Neuronal stem cell (in vitro differentiated cells): ENCODE data around the gene TRAF1.

ENCODE experiments used
- DNase-seq: peaks from one replicate; pipeline ENCODE4 v3.0.0-alpha.2; 2013; ENCODE audit warnings: low spot score
- H2AFZ ChIP-seq: one replicate; pipeline ENCODE4 v1.6.1; 2013; ENCODE audit warnings: mild to moderate bottlenecking, low read length, inconsistent platforms
- H2AK5ac ChIP-seq: 2 replicates; pipeline ENCODE4 v1.6.1; 2013; ENCODE audit warnings: low read depth, mild to moderate bottlenecking, inconsistent platforms, low read length, moderate library complexity, mixed read lengths
- H2BK120ac ChIP-seq: 2 replicates; pipeline ENCODE4 v1.6.1; 2013; ENCODE audit warnings: low read depth, mild to moderate bottlenecking, inconsistent platforms, low read length, moderate library complexity, mixed read lengths
- H2BK12ac ChIP-seq: one replicate; pipeline ENCODE4 v1.6.1; 2013; ENCODE audit warnings: low read length, inconsistent platforms
- H2BK15ac ChIP-seq: 2 replicates; pipeline ENCODE4 v1.6.1; 2013; ENCODE audit warnings: mild to moderate bottlenecking, low read length, inconsistent platforms, mixed read lengths
- H2BK5ac ChIP-seq: one replicate; pipeline ENCODE4 v1.6.1; 2013; ENCODE audit warnings: inconsistent platforms, mild to moderate bottlenecking, low read length, moderate library complexity
- H3K14ac ChIP-seq: one replicate; pipeline ENCODE4 v1.6.1; 2013; ENCODE audit warnings: low read length, inconsistent platforms
- H3K18ac ChIP-seq: 2 replicates; pipeline ENCODE4 v1.6.1; 2013; ENCODE audit warnings: low read length, inconsistent platforms
- H3K23ac ChIP-seq: 2 replicates; pipeline ENCODE4 v1.6.1; 2013; ENCODE audit warnings: low read depth, mild to moderate bottlenecking, mixed read lengths, low read length, inconsistent platforms; ENCODE audit not compliant: poor library complexity
- H3K27ac ChIP-seq: replicated peaks from 3 replicates; pipeline ENCODE4 v1.5.1; 2013; ENCODE audit warnings: low read length, inconsistent platforms
- H3K27me3 ChIP-seq, 3 experiments: 2 replicates each; pipeline ENCODE4 v1.6.1; 2013; ENCODE audit warnings: low read length in 3 of 3, mild to moderate bottlenecking in 2 of 3, inconsistent platforms in 1 of 3, low read depth in 1 of 3, mixed read lengths in 1 of 3, moderate library complexity in 1 of 3; ENCODE audit not compliant: control insufficient read depth in 3 of 3, insufficient read depth in 3 of 3
- H3K36me3 ChIP-seq, 2 donors: replicated peaks in 1 of 2; 2 replicates each; pipeline ENCODE4 v1.6.1; 2013; ENCODE audit warnings: low read length in 2 of 2; ENCODE audit not compliant: control insufficient read depth in 2 of 2, insufficient read depth in 2 of 2
- H3K4ac ChIP-seq: 2 replicates; pipeline ENCODE4 v1.6.1; 2013; ENCODE audit warnings: inconsistent platforms, mild to moderate bottlenecking, low read length, moderate library complexity
- H3K4me1 ChIP-seq, 2 donors: 1 replicate in 1 of 2; 2 replicates in 1 of 2; pipeline ENCODE4 v1.6.1; 2013; ENCODE audit warnings: low read length in 2 of 2, low read depth in 1 of 2; ENCODE audit not compliant: control insufficient read depth in 2 of 2, insufficient read depth in 1 of 2
- H3K4me2 ChIP-seq: one replicate; pipeline ENCODE4 v1.6.1; 2013; ENCODE audit warnings: mild to moderate bottlenecking, low read length, inconsistent platforms; ENCODE audit not compliant: insufficient read depth, poor library complexity, severe bottlenecking
- H3K4me3 ChIP-seq, 2 donors: 2 replicates each; pipeline ENCODE4 v1.5.1; 2013; ENCODE audit warnings: low read length in 2 of 2, mild to moderate bottlenecking in 2 of 2, inconsistent platforms in 1 of 2, moderate library complexity in 1 of 2
- H3K79me1 ChIP-seq: one replicate; pipeline ENCODE4 v1.6.1; 2013; ENCODE audit warnings: low read depth, mild to moderate bottlenecking, inconsistent platforms, low read length, moderate library complexity
- H3K9ac ChIP-seq: one replicate; pipeline ENCODE4 v1.6.1; 2013; ENCODE audit warnings: mild to moderate bottlenecking, low read depth, low read length, inconsistent platforms; ENCODE audit not compliant: poor library complexity
- H3K9me3 ChIP-seq, 2 donors: replicated peaks in 1 of 2; 2 replicates each; pipeline versions ENCODE3 to v1.6.1; 2013; ENCODE audit warnings: low read length in 2 of 2, mild to moderate bottlenecking in 2 of 2, inconsistent platforms in 1 of 2, low read depth in 1 of 2, mixed read lengths in 1 of 2, moderate library complexity in 1 of 2; ENCODE audit not compliant: control insufficient read depth in 2 of 2, insufficient read depth in 1 of 2
- H4K8ac ChIP-seq: one replicate; pipeline ENCODE4 v1.6.1; 2013; ENCODE audit warnings: low read depth, mild to moderate bottlenecking, inconsistent platforms, low read length, moderate library complexity
- H4K91ac ChIP-seq: one replicate; pipeline ENCODE4 v1.6.1; 2013; ENCODE audit warnings: low read length, low read depth, mild to moderate bottlenecking, inconsistent platforms; ENCODE audit not compliant: poor library complexity
- WGBS, 2 donors: extraction: QIAGEN DNeasy Blood & Tissue Kit; methylation state at CpG; one replicate each; pipeline ENCODE4 v1.1.7; 2013; ENCODE audit warnings: missing lambda C conversion rate in 2 of 2, mixed read lengths in 1 of 2; ENCODE audit not compliant: insufficient read length in 2 of 2, insufficient replicate concordance in 1 of 2; ENCODE audit errors: extremely low coverage in 2 of 2; 5-methylcytosine and 5-hydroxymethylcytosine counted together

The TRAF1 gene

DNA sequence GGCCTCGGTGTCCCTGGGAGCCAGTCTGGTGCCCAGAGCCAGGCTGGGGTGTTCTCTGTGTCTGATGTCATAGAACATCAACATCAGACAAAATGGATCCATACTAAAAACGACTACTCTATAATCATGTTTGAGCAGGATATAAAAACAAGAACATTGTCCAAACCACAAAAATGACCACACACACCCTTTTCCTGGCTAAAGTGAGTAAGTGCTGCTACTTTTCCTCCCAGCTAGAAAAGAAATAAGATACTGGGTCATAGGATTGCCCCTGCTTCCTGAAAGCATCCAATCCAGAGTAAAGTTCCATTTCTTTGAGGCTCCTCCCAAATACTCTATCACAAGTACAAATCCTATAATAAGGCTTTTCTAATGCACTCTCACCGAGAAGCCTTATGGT, 19.7 kb upstream of the TRAF1 start:
- H3K23ac ChIP-seq, result no peak overlapping the region
- H2BK15ac ChIP-seq, result no peak overlapping the region
- no peak overlapping the region for H3K14ac ChIP-seq
- no peak overlapping the region for H3K4me2 ChIP-seq
- H2AK5ac ChIP-seq, result no peak overlapping the region
- no peak overlapping the region for H3K27ac ChIP-seq
- no peak overlapping the region for H4K8ac ChIP-seq
- no peak for DNase-seq
- no peaks in the 10 kb centered on the region for H3K9me3 ChIP-seq
- no peak overlapping the region for H3K4ac ChIP-seq
- no peaks in the 10 kb centered on the region for H3K27me3 ChIP-seq
- no peaks in the 10 kb centered on the region for H3K36me3 ChIP-seq
- H3K4me3 ChIP-seq, result no peak overlapping the region
- H2AFZ ChIP-seq, result no peak overlapping the region
- H2BK5ac ChIP-seq, result no peak overlapping the region
- no CpG with 5 or more reads among the region's 3 CpGs for WGBS, 2 donors
- no peak overlapping the region for H2BK120ac ChIP-seq
- H3K79me1 ChIP-seq, result no peaks in the 10 kb centered on the region
- H3K9ac ChIP-seq, result no peak overlapping the region
- H3K18ac ChIP-seq, result no peak overlapping the region
- H2BK12ac ChIP-seq, result no peak overlapping the region
- H4K91ac ChIP-seq, result no peak overlapping the region
- H3K4me1 ChIP-seq, result peaks cover 6% of the 10 kb centered on the region in 2 donors

DNA sequence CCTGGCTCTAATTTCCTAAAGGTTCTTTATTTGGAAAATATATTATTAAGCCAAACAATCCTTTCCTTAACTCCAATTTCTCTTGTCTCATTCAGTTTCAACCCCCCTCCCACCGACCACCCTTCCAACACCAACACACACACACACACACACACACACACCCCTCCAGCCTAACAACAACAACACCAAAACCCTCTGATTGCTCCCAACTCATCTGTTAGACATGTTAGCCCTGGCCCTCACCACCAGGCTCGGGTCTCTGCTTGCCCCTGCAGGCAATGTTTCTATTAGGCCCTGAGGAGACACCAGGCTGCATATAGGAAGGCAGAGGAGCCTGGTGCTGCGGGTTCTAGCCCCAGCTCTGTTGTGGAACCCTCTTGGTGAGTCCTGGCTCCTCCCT, 18.4 kb upstream of the TRAF1 start:
- Histone ChIP-seq H3K9ac (no peak overlapping the region), H3K36me3 (no peaks in the 10 kb centered on the region), H3K27me3 (no peaks in the 10 kb centered on the region), H3K14ac (no peak overlapping the region), H3K79me1 (no peaks in the 10 kb centered on the region), H4K8ac (no peak overlapping the region), H2AFZ (no peak overlapping the region), H3K9me3 (no peaks in the 10 kb centered on the region), H2BK12ac (no peak overlapping the region), H3K23ac (no peak overlapping the region), H3K4ac (no peak overlapping the region), H2AK5ac (no peak overlapping the region), H4K91ac (no peak overlapping the region), H3K4me3 (no peak overlapping the region), H2BK5ac (no peak overlapping the region), H2BK15ac (no peak overlapping the region), H3K4me2 (no peak overlapping the region), H2BK120ac (no peak overlapping the region), H3K18ac (no peak overlapping the region), H3K27ac (no peak overlapping the region), H3K4me1 (peaks cover 6 to 9% of the 10 kb centered on the region in 2 donors)
- 100% methylated on average over 1 of the region's 3 CpGs; no CpG with 5 or more reads in 1 of the 2 donors for WGBS, 2 donors
- DNase-seq, result no peak

DNA sequence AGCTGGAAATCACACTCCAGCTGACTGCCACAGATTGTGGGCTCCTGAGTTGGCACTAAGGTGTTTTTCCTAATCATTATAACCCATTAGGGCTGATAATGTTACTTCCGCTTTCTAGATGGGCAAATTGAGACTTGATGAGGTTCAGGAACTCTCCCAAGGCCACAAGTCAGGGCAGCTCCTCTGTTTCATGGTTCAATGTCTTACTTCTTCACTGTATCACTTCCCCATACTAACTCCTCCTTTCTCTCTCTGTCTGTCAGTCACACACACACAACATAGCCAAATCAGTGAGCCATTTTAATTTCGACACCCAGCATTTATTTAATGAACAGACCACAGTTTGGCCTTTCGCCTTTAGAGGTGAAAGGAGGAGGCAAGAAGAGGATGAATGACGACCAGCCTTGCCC, 17.8 kb upstream of the TRAF1 start:
- Histone ChIP-seq H4K8ac (no peak overlapping the region), H3K4me3 (no peak overlapping the region), H3K4ac (no peak overlapping the region), H3K27ac (no peak overlapping the region), H2AK5ac (no peak overlapping the region), H3K23ac (no peak overlapping the region), H2BK12ac (no peak overlapping the region), H4K91ac (no peak overlapping the region), H3K9ac (no peak overlapping the region), H3K79me1 (no peaks in the 10 kb centered on the region), H2BK15ac (no peak overlapping the region), H3K4me1 (peaks cover 6 to 9% of the 10 kb centered on the region in 2 donors), H3K9me3 (no peaks in the 10 kb centered on the region), H3K4me2 (no peak overlapping the region), H2BK120ac (no peak overlapping the region), H2AFZ (no peak overlapping the region), H3K14ac (no peak overlapping the region), H3K18ac (no peak overlapping the region), H3K36me3 (no peaks in the 10 kb centered on the region), H3K27me3 (no peaks in the 10 kb centered on the region), H2BK5ac (no peak overlapping the region)
- no peak for DNase-seq
- no CpG with 5 or more reads among the region's 4 CpGs for WGBS, 2 donors

DNA sequence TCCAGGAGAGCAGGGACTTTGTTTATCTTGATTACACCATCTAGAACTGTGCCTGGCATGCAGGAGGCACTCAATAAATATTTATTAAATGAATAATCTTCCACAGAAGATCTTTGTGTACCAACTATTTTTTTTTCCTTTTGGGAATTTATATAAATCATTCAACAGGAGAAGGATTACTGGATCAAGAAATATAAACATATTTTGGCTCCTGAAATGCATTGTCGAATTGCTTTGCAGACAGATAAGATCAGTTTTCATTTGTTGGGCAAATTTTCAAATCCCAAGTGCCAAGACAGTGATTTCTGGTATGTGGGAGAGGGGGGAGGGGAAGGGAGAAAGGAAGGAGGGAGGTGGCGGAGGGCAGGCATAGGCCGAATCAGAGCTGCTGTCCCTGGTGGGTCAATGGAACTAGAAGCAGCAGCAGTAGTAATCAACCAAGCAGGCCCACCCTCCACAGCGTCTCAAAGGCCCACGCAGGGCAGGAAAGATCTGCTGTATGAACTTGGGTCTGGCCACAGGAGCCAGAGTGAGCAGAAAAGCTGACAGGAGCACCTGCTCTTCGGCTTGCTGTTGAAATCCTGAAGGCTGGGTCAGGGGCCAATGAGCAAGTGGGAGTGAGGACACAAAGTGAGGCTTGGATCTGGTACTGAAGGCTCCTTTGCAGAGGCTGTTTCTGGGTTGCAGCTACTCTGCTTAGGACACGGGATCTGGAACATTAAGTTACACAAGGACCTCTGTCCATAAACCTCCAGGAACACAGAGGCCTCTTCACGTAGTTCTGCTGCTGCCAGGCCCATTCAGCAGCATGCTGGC, 15.8 kb upstream of the TRAF1 start:
- Histone ChIP-seq H3K27me3 (no peaks in the 10 kb centered on the region), H3K23ac (no peak overlapping the region), H2AFZ (peak overlapping the region; percentile 86), H3K79me1 (no peaks in the 10 kb centered on the region), H3K4me3 (no peak overlapping the region), H2AK5ac (no peak overlapping the region), H3K4me1 (peaks cover 6 to 9% of the 10 kb centered on the region in 2 donors), H4K8ac (peak overlapping the region; percentile 52), H3K36me3 (no peaks in the 10 kb centered on the region), H3K4me2 (no peak overlapping the region), H3K27ac (no peak overlapping the region), H2BK12ac (no peak overlapping the region), H4K91ac (no peak overlapping the region), H3K9me3 (no peaks in the 10 kb centered on the region), H3K14ac (no peak overlapping the region), H2BK120ac (no peak overlapping the region), H2BK15ac (no peak overlapping the region), H3K18ac (peak overlapping the region; percentile 38), H2BK5ac (no peak overlapping the region), H3K4ac (no peak overlapping the region), H3K9ac (no peak overlapping the region)
- no peak for DNase-seq
- WGBS, 2 donors, result no CpG with 5 or more reads among the region's 8 CpGs
